GM15510 (cell line): ENCODE measurements around the gene ZNF12.

Experiments
- POLR2A ChIP-seq: IDR thresholded peaks from 3 replicates; pipeline ENCODE4 v1.6.1; 2011; ENCODE audit warnings: borderline replicate concordance; ENCODE audit not compliant: insufficient read length; ENCODE audit errors: extremely low read depth

ZNF12 gene

DNA sequence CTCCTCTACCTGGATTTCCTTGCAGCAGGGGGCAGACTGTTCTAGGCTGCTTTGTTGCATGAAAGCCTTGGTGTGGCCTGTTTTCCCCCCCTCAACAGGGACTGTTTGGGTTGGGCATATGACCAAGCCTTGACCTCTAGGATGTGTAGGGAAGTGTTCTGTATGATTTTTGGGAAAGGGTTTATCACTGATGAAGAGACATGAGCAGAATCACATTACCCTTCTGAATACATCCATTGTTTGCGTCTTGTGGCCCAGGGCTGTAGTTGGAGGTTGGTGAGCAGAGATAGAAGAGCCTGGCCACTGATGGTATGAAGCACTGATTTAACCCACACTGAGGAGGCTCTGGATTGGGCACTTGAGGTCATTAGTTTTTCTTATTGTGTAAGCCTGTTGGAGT is 26.6 kb downstream of the ZNF12 start:
- no peak for TF ChIP-seq POLR2A

DNA sequence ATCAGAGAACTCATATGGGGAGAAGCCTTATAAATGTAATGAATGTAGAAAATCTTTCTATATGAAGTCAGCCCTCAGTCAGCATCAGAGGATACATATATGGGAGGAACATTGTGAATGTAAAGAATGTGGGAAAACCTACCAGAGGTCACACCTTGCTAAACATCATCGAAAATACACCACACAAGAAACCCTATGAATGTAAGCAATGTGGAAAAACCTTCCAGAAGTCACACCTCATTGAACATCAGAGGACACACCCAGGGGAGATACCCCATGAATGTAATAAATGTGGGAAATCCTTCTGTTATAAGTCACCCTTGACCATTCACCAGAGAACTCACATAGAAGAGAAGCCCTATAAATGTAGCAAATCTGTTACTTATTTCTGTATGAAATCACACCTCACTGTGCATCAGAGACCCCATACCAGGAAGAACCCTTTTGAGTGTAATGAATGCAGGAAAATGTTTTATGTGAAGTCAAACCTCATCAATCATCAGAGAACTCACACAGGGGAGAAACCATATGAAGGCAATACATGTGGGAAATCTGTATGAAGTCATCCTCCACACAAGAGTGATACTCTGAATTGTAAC is 30.8 kb downstream of the ZNF12 start:
- TF ChIP-seq POLR2A: no peak

DNA sequence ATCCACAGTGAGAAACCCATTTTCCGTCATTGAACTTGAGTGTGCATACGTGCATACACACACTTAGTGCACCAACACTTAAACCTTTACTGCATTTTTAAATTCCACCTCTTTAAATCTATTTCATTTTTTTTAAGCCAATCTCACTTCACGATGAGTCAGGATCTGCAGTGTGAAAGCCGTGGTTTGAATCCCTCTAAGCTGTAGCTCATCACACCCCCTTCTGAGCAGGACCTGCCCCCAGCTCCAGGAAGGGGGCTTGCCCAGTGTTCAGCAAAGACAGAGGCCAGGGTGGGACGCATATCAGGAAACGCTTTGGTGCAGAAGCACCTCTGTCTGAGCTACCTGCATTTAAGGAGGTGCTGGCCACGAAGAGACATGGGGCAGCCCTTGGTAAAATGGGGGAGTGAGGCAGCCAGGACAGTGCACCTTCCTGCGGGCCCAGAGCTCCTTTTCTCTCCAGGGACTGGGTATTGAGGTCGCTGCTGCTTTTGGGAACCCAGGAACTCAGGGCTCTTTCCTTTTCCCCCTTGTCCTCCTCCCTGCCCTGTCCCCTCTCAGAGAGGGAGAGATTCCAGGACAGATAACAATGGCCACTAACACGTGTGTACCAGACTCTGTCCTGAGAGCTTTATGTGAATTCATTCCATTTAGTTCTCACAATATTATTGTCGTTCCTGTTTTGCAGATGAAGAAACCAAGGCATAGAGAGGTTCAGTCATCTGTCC is 48.0 kb downstream of the ZNF12 start:
- no peak for TF ChIP-seq POLR2A

DNA sequence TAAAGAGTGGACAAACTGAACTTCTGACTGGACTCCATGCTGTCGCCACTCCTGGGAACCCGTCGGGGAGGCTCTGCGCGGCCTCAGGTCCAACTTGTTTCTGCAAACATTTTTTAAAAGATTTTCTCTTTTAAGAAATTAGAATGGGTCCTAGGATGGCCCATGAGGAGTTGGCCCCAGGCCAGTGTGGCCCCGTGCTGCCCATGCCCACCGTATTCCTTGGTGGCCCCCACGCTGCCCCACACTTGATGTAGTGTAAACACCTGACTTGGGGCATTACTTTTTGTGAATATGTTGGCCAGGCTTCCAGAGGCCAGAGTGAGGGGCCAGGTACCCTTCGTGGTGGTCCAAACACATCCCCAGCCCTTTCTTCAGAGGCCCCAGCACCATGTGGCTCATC is 50.3 kb downstream of the ZNF12 start:
- no peak for TF ChIP-seq POLR2A

DNA sequence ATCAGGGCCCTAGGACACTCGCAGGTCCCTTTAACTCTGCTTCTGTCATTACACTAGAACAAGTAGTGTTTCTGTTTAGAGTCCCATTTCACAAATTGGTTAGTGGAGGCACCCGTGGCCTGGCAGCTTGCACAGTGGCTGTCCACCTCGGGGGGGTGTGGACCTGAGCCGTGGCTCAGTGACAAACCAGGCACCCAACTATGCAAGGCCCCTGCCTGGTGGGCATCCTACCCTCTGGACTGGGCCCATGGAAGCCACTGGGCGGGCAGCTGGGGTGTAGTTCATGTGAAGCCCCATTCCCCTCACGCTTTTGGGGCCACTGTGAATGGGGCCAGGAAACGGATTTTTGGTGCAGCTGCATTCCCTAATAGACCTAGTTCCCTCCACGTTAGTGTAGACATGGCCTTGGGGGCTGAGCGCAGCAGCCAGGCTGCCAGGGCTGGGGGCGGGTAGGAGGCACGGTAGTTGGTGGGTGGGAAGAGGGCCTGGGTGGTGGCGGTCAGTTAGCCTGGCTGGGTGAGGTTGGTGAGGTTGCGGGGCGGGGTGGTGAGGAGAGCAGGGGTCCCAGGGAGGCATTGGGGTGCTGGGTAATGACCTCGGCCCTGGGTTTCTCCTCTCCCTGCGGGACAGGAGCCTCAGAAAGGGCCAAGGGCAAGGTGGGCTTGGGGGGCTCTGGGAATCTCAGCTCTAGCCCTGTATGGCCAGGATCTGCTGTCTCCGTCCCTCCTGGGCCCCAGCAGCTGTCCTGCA is 50.9 kb downstream of the ZNF12 start:
- no peak for TF ChIP-seq POLR2A

DNA sequence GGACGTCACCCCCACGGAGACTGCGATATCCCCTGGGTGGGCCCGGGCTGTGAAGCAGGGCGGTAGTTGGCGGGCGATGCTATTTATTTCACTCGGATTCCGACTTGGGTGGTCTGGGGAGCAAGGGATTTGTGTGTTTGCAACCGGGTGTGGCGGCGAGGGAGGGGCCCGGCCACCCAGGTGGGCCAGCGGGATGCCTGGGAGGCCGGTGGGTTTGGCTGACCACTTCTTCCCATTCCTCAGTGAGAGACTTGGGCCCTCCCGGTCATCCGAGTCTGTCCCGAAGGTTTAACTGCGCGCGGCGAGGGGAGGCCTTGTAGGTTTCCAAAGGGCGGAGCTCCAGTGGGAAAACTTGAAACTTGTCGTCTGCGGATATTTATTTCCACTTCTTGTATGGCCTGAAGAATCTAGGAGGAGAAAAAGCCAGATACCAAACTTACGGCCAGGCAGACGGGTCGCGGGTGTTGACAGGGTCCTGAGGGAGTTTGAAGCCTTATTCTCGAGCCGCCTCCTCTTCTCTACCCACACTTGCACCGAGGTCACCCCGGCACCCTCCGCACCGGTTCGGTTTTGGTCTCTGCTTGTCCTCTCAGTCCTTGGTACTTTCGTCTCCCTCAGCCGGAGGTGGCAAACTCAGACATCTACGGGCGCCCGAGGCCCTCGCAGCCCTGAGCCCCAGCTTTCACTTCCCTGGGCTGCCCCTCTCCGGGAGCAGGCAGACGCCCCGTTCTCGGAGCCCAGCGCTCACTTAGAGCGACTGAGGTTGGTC is 51.7 kb downstream of the ZNF12 start:
- no peak for TF ChIP-seq POLR2A

DNA sequence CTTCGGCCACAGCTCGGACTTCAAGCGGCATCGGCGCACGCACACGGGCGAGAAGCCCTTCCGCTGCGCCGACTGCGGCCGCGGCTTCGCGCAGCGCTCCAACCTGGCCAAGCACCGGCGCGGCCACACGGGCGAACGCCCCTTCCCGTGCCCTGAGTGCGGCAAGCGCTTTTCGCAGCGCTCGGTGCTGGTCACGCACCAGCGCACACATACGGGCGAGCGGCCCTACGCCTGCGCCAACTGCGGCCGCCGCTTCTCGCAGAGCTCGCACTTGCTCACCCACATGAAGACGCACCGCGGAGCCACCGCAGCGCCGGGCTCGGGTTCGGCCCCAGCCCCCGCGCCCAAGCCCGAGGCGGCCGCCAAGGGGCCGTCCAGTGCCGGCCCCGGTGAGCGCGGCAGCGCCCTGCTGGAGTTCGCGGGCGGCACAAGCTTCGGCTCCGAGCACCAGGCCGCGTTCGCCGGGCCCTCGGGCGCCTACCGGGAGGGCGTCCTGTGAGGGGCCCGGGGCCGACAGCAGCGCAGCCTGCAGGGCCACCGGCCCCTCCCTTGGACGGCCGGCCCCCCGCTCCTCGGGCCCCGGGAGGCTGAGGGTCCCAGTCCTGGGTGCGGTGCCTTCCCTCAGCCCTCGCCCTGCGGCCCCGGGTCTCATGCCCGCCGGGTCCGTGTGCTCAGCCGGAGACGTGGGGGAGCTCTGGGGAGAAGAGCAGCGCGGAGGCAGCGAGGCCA is 52.5 kb downstream of the ZNF12 start:
- TF ChIP-seq POLR2A: no peak

DNA sequence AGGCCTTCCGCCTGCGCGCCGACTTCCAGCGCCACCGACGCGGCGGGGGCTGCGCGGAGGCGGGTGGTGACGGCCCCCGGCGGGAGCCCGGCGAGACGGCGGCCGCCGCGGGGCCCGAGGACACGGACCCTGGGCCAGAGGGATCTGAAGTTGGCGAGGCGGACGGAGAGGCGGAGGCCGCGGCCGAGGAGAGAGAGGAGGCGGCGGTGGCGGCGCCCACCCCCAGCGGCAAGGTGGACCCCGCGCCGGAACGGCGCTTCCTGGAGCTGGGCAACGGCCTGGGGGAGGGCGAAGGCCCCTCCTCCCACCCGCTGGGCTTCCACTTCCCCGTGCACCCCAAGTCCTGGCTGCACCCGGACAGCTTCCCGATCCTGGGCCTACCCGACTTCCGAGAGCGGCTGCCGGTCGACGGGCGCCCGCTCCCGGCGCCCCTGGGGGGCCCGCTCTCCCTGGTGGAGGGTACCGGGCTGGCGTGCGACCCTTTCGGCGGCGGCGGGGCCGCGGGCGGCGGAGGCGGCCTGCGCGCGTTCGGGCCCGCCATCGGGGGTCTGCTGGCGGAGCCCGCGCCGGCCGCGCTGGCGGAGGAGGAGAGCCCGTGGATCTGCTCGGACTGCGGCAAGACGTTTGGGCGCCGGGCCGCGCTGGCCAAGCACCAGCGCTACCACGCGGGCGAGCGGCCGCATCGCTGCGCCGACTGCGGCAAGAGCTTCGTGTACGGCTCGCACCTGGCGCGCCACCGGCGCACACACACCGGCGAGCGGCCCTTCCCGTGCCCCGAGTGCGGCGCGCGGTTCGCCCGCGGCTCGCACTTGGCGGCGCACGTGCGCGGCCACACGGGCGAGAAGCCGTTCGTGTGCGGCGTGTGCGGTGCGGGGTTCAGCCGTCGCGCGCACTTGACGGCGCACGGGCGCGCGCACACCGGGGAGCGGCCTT is 53.4 kb downstream of the ZNF12 start:
- TF ChIP-seq POLR2A: no peak

DNA sequence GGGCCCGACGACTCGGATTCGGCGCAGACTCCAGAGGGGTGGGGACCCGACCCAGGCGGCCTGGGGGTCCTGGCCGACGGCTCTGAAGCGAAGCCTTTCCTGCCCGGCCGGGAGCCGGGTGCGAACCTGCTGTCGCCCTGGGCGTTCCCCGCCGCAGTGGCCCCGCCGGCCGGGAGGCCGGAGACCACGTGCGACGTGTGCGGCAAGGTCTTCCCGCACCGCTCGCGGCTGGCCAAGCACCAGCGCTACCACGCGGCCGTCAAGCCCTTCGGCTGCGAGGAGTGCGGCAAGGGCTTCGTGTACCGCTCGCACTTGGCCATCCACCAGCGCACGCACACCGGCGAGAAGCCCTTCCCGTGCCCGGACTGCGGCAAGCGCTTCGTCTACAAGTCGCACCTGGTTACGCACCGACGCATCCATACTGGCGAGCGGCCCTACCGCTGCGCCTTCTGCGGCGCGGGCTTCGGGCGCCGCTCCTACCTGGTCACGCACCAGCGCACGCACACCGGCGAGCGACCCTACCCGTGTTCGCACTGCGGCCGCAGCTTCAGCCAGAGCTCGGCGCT is 54.2 kb downstream of the ZNF12 start:
- no peak for TF ChIP-seq POLR2A

DNA sequence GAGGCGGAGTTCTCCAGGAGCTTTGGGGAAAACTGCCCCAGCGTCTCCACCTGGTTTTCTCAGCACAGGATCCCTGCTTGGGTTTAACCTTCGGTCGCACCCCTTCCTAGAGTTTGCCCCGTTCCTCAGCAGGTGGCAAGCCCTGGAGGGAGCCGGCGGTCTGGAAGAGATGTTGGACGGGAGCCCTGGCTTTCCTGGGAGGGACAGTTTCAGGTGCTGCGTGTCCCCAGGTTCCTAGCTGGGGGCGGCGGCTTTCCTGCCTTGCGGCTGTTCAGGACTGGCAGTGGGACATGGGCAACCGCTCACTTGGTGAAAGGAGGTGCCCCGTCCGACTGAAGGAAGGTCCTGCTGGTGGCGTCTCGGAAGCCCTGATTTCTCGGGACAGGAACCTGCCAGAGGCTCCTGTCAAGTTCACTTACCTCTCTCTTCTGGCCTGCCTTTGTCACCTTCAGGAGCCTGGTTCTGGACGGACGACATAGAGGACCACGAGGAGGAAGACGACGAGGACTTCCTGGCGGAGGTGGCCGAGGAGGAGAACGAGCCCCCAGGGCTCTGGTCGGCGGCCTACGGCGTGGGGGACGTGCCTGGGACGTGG is 54.8 kb downstream of the ZNF12 start:
- TF ChIP-seq POLR2A: no peak

DNA sequence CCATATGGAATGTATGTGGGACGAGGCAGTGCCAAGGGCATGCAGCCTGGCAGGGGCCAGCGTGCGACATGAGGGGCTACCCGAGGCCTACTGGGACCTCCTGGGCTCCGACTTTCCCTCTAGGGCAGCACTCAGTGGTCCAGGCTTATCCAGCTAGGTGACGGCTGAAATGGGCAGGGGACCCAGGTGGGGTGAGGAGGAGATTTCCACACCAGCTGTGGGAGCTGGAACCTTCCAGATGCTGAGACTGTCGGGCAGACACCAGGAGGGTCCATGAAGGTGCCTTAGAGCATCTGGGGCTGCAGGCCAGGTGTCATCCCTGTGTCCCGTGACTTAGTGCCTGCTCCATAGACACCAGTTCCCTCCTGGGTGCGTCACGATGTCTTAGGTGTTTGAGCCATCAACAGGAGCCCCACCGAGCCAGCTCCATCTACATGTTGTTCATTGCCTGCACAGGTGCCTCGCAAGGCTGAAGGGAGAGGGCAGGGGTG is 56.2 kb downstream of the ZNF12 start:
- no peak for TF ChIP-seq POLR2A

DNA sequence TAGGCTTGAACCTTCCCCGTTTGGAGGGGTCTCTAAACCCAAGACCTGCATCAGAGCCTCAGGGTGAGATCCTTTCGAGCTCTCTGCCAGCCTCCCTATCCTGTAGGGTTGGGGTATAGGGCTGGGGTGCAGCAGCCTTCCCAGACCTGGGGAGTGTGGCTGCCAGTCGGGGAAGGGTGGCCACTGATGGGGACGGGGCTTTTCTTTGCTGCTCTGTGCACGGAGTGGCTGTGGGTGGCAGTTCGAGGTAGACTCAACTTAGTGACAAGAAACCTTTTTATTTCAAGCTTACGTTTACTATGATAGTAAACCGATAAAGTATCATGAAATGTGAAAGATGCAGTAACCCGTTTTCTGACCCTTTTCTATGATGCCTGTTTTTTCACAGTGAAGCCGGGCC is 56.7 kb downstream of the ZNF12 start:
- TF ChIP-seq POLR2A: no peak
